HEK293 (cell line): ENCODE results near the gene ACIN1.

Source experiments
- CTCF ChIA-PET: fragments of 350-600 bp; formaldehyde crosslinking; extraction: SDS; loops from one replicate; lab custom pipeline; 2021; ENCODE audit warnings: antibody characterized with exemption; lab: Yijun Ruan, JAX
- POLR2A ChIA-PET: fragments of 300-600 bp; formaldehyde crosslinking; extraction: SDS; loops from one replicate; lab custom pipeline; 2020; ENCODE audit warnings: antibody characterized with exemption, inconsistent platforms; lab: Yijun Ruan, JAX
- H3K27ac ChIP-seq: fragments of 200-500 bp; sonication (Bioruptor generic); 2 replicates; pipeline ENCODE4 v1.5.1; 2014; ENCODE audit warnings: low read depth, low read length, control low read depth, inconsistent platforms; ENCODE audit errors: extremely low read depth
- H3K36me3 ChIP-seq, 2 experiments: fragments of 200-500 bp in 1 of 2; sonication (Bioruptor generic) in 1 of 2; 1 replicate in 1 of 2; 2 replicates in 1 of 2; pipeline ENCODE4 v1.5.1; 2014 to 2017; ENCODE audit warnings: inconsistent platforms in 2 of 2, low read length in 2 of 2; ENCODE audit not compliant: control insufficient read depth in 2 of 2, insufficient read depth in 1 of 2
- H3K4me1 ChIP-seq: fragments of 200-500 bp; sonication (Bioruptor generic); 2 replicates; pipeline ENCODE4 v1.5.1; 2014; ENCODE audit warnings: mild to moderate bottlenecking, low read length, inconsistent platforms; ENCODE audit not compliant: control insufficient read depth, insufficient read depth
- H3K4me3 ChIP-seq: 2 replicates; pipeline ENCODE4 v1.5.1; 2011; ENCODE audit warnings: low read depth, mild to moderate bottlenecking, control low read depth, low read length, moderate library complexity
- H3K9me3 ChIP-seq: fragments of 200-500 bp; sonication (Bioruptor generic); 2 replicates; pipeline ENCODE4 v1.5.1; 2014; ENCODE audit warnings: low read depth, low read length, inconsistent platforms; ENCODE audit not compliant: control insufficient read depth, insufficient read depth
- ATF2 ChIP-seq: fragments of 450-650 bp; formaldehyde crosslinking; IDR thresholded peaks from 2 replicates; pipeline ENCODE4 v1.5.1; 2016; ENCODE audit warnings: missing biosample characterization, missing genetic modification characterization, low read depth
- EGR2 ChIP-seq: fragments of 450-650 bp; formaldehyde crosslinking; IDR thresholded peaks from 2 replicates; pipeline ENCODE4 v1.5.1; 2016; ENCODE audit warnings: low read depth, missing biosample characterization, missing genetic modification characterization
- HOXD13 ChIP-seq: sonication (generic); formaldehyde crosslinking; IDR thresholded peaks from 2 replicates; pipeline ENCODE4 v1.8.0; 2022; ENCODE audit warnings: missing genetic modification reagents, borderline replicate concordance
- IKZF3 ChIP-seq: fragments of 450-650 bp; IDR thresholded peaks from 2 replicates; pipeline ENCODE4 v1.5.0; 2018; ENCODE audit warnings: missing biosample characterization, mild to moderate bottlenecking, missing genetic modification characterization, moderate library complexity
- PRDM10 ChIP-seq: fragments of 450-650 bp; formaldehyde crosslinking; IDR thresholded peaks from 2 replicates; pipeline ENCODE4 v1.5.1; 2016; ENCODE audit warnings: missing biosample characterization, missing genetic modification characterization
- SALL2 ChIP-seq: fragments of 450-650 bp; formaldehyde crosslinking; IDR thresholded peaks from 2 replicates; pipeline ENCODE4 v1.5.0; 2017; ENCODE audit warnings: missing biosample characterization, mild to moderate bottlenecking, missing genetic modification characterization, borderline replicate concordance
- SP7 ChIP-seq: fragments of 450-650 bp; formaldehyde crosslinking; IDR thresholded peaks from 2 replicates; pipeline ENCODE4 v1.5.1; 2016; ENCODE audit warnings: missing biosample characterization, missing genetic modification characterization
- ZNF146 ChIP-seq: fragments of 450-650 bp; formaldehyde crosslinking; IDR thresholded peaks from 2 replicates; pipeline ENCODE4 v1.5.1; 2016; ENCODE audit warnings: missing biosample characterization, missing genetic modification characterization
- ZNF223 ChIP-seq: fragments of 450-650 bp; formaldehyde crosslinking; IDR thresholded peaks from 2 replicates; pipeline ENCODE4 v1.5.1; 2016; ENCODE audit warnings: missing biosample characterization, missing genetic modification characterization
- ZNF366 ChIP-seq: fragments of 450-650 bp; formaldehyde crosslinking; conservative IDR thresholded peaks from 2 replicates; pipeline ENCODE4 v1.5.1; 2016; ENCODE audit warnings: missing biosample characterization, missing genetic modification characterization
- ZNF518A ChIP-seq: fragments of 450-650 bp; formaldehyde crosslinking; conservative IDR thresholded peaks from 2 replicates; pipeline ENCODE4 v1.5.1; 2016; ENCODE audit warnings: low read depth, missing biosample characterization, missing genetic modification characterization
- ZNF558 ChIP-seq: fragments of 450-650 bp; formaldehyde crosslinking; IDR thresholded peaks from 2 replicates; pipeline ENCODE4 v1.5.1; 2016; ENCODE audit warnings: missing biosample characterization, missing genetic modification characterization

ACIN1 gene

GRCh38 chr14:23021434-23021833 is 73.5 kb downstream of the ACIN1 start:
- no peak overlapping the region for H3K4me3 ChIP-seq
- POLR2A ChIA-PET = interaction anchor here (0.6 kb wide), 1 partner anchor 11 kb away, joined by 3 read pairs; no protein-coding TSS in a partner anchor
- H3K4me1 ChIP-seq = peaks cover 12% of the 10 kb centered on the region
- H3K27ac ChIP-seq = no peak overlapping the region
- no peaks in the 10 kb centered on the region for H3K9me3 ChIP-seq
- CTCF ChIA-PET = interaction anchor here (0.7 to 1.5 kb wide), 3 partner anchors 27 to 34 kb away, joined by 3 to 6 read pairs (median 4); no protein-coding TSS in a partner anchor
- TF ChIP-seq ZNF223 (tag by site-specific recombination) = no peak
- no peak for TF ChIP-seq ZNF146 (tag by site-specific recombination)
- peak; percentile 14; the same call in 1 of the 2 replicates for TF ChIP-seq EGR2 (tag by site-specific recombination)
- TF ChIP-seq PRDM10 (tag by site-specific recombination) = 0 out of 2 replicates have a peak, but pooled peaks have one; percentile 49
- 0 out of 2 replicates have a peak, but pooled peaks have one; percentile 35 for TF ChIP-seq ZNF366 (tag by site-specific recombination)
- peaks cover 3 to 22% of the 10 kb centered on the region in 2 experiments; a peak in 2 of 3 replicates for H3K36me3 ChIP-seq

- TF ChIP-seq PRDM10 (tag by site-specific recombination) (peak; percentile 88), ATF2 (no peak)
- Histone ChIP-seq H3K4me3 (no peak overlapping the region), H3K27ac (no peak overlapping the region), H3K36me3 (peaks cover 0 to 12% of the 10 kb centered on the region in 2 experiments; a peak in 2 of 3 replicates), H3K9me3 (no peaks in the 10 kb centered on the region), H3K4me1 (peaks cover 11% of the 10 kb centered on the region)
- ChIA-PET CTCF (interaction anchor here (0.6 to 1.6 kb wide), 4 partner anchors 26 to 162 kb away, joined by 3 to 7 read pairs (median 4); no protein-coding TSS in a partner anchor), POLR2A (interaction anchor here (1.1 kb wide), 1 partner anchor 11 kb away, joined by 4 read pairs; no protein-coding TSS in a partner anchor)
Measured at GRCh38 chr14:23020143-23021128, 74.5 kb downstream of the ACIN1 start.

- ChIA-PET POLR2A (no interaction called here), CTCF (interaction anchor here (0.5 to 1.4 kb wide), 6 partner anchors 11 to 87 kb away, joined by 3 to 5 read pairs (median 3); no protein-coding TSS in a partner anchor)
Measured at GRCh38 chr14:23018107-23018506, 76.8 kb downstream of the ACIN1 start.

More at GRCh38 chr14:23018107-23018506, 76.8 kb downstream of the ACIN1 start:
- no peak for TF ChIP-seq HOXD13
- no peak for TF ChIP-seq SALL2 (tag by site-specific recombination)
- TF ChIP-seq ZNF558 (tag by site-specific recombination) = no peak
- no peak for TF ChIP-seq IKZF3 (tag by site-specific recombination)
- no peak for TF ChIP-seq SP7 (tag by site-specific recombination)
- no peak for TF ChIP-seq ZNF518A (tag by site-specific recombination)
- no peaks in the 10 kb centered on the region for H3K9me3 ChIP-seq
- no peak overlapping the region for H3K27ac ChIP-seq
- H3K36me3 ChIP-seq = no peaks in the 10 kb centered on the region
- peaks cover 6% of the 10 kb centered on the region for H3K4me1 ChIP-seq
- H3K4me3 ChIP-seq = no peak overlapping the region
